MM.1S (cell line): ENCODE measurements around the gene RYR2.

Experiments used
- CTCF ChIP-seq: fragments of 300-600 bp; sonication (generic); IDR thresholded peaks from 2 replicates; pipeline ENCODE4 v1.5.1; 2016; ENCODE audit warnings: antibody characterized with exemption, low read length, mixed read lengths
- EZH2 ChIP-seq: fragments of 300-600 bp; sonication (generic); optimal IDR thresholded peaks from 2 replicates; pipeline ENCODE3; 2017; ENCODE audit warnings: low read depth, mild to moderate bottlenecking, antibody characterized with exemption, low read length, mixed read lengths

- no peak for TF ChIP-seq CTCF
- TF ChIP-seq EZH2 = no peak
Observed at GRCh38 chr1:237737448-237737847, 695.5 kb downstream of the RYR2 start.
